ENCODE data around the gene PFKP. TPM values are rescaled to one million over a fixed set of nuclear protein-coding genes. Genes with fewer than 3 reads are reported as not detected.

Gene PFKP
- total RNA-seq (100 to 1,000 TPM in 1 of 2 donors, 10 to 100 TPM in 1; 76.9 to 106 TPM), total RNA-seq (114 to 177 reads per million in 2 donors)

GRCh38 chr10:3067118-3067858 lies at the start of gene PFKP:
TSS of gene PFKP (plus strand) at chr10:3067548. CDS start at chr10:3067596, 48 bp downstream.
- ATAC-seq (peak; percentile 74), DNase-seq (peak; percentile 41 to 64 (median 62))
- peaks cover 2% of the 10 kb centered on the region for H3K36me3 Mint-ChIP-seq (ENCODE audit: low read depth)
- peak within 1 kb of the TSS; percentile 68 for H3K27ac Mint-ChIP-seq
- no peaks in the 10 kb centered on the region for H3K9me3 ChIP-seq (ENCODE audit: control insufficient read depth, low read length, poor library complexity, severe bottlenecking)
- H3K4me1 Mint-ChIP-seq, result peaks cover 25% of the 10 kb centered on the region
- H3K4me3 Mint-ChIP-seq, result peak within 1 kb of the TSS; percentile 97
- H3K27me3 Mint-ChIP-seq, result no peaks in the 10 kb centered on the region

- Mint-ChIP-seq H3K36me3 (ENCODE audit: low read depth) (peaks cover 2% of the 10 kb centered on the region), H3K27ac (no peak overlapping the region), H3K27me3 (peaks cover 65% of the 10 kb centered on the region), H3K4me3 (no peak overlapping the region), H3K4me1 (no peaks in the 10 kb centered on the region)
- no peak for DNase-seq
- no peaks in the 10 kb centered on the region for H3K9me3 ChIP-seq (ENCODE audit: control insufficient read depth, low read length, poor library complexity, severe bottlenecking)
- no peak for ATAC-seq
Observed at GRCh38 chr10:3018247-3018646, 49.1 kb upstream of the PFKP start.

GRCh38 chr10:3020311-3020710 lies 47.0 kb upstream of the PFKP start:
- Mint-ChIP-seq H3K4me1 (no peaks in the 10 kb centered on the region), H3K4me3 (no peak overlapping the region), H3K27ac (no peak overlapping the region), H3K27me3 (peaks cover 53% of the 10 kb centered on the region), H3K36me3 (ENCODE audit: low read depth) (peaks cover under 1% of the 10 kb centered on the region)
- no peaks in the 10 kb centered on the region for H3K9me3 ChIP-seq (ENCODE audit: control insufficient read depth, low read length, poor library complexity, severe bottlenecking)
- ATAC-seq (no peak), DNase-seq (no peak)

- H3K27ac Mint-ChIP-seq, result no peak overlapping the region
- H3K9me3 ChIP-seq (ENCODE audit: control insufficient read depth, low read length, poor library complexity, severe bottlenecking), result no peaks in the 10 kb centered on the region
- H3K4me3 Mint-ChIP-seq, result no peak overlapping the region
- peaks cover 52% of the 10 kb centered on the region for H3K27me3 Mint-ChIP-seq
- H3K36me3 Mint-ChIP-seq (ENCODE audit: low read depth), result no peaks in the 10 kb centered on the region
- ATAC-seq (no peak), DNase-seq (no peak)
- H3K4me1 Mint-ChIP-seq, result no peaks in the 10 kb centered on the region
Observed at GRCh38 chr10:3020881-3021280, 46.5 kb upstream of the PFKP start.

GRCh38 chr10:3022027-3022426 lies 45.3 kb upstream of the PFKP start:
- peaks cover 3% of the 10 kb centered on the region for H3K4me1 Mint-ChIP-seq
- H3K9me3 ChIP-seq (ENCODE audit: control insufficient read depth, low read length, poor library complexity, severe bottlenecking), result no peaks in the 10 kb centered on the region
- H3K36me3 Mint-ChIP-seq (ENCODE audit: low read depth), result peaks cover under 1% of the 10 kb centered on the region
- H3K27me3 Mint-ChIP-seq, result peaks cover 54% of the 10 kb centered on the region
- H3K4me3 Mint-ChIP-seq, result no peak overlapping the region
- no peak for ATAC-seq
- no peak overlapping the region for H3K27ac Mint-ChIP-seq
- no peak for DNase-seq

GRCh38 chr10:3023892-3024291 lies 43.5 kb upstream of the PFKP start:
- Mint-ChIP-seq H3K4me1 (peaks cover 3% of the 10 kb centered on the region), H3K4me3 (no peak overlapping the region), H3K27ac (no peak overlapping the region), H3K36me3 (ENCODE audit: low read depth) (peaks cover 3% of the 10 kb centered on the region), H3K27me3 (peaks cover 64% of the 10 kb centered on the region)
- no peaks in the 10 kb centered on the region for H3K9me3 ChIP-seq (ENCODE audit: control insufficient read depth, low read length, poor library complexity, severe bottlenecking)
- ATAC-seq (no peak), DNase-seq (no peak)

GRCh38 chr10:3025026-3025683 lies 42.2 kb upstream of the PFKP start:
- DNase-seq (no peak), ATAC-seq (no peak)
- Mint-ChIP-seq H3K4me3 (no peak overlapping the region), H3K36me3 (ENCODE audit: low read depth) (peaks cover 3% of the 10 kb centered on the region), H3K27ac (no peak overlapping the region), H3K4me1 (peaks cover 6% of the 10 kb centered on the region), H3K27me3 (peaks cover 68% of the 10 kb centered on the region)
- H3K9me3 ChIP-seq (ENCODE audit: control insufficient read depth, low read length, poor library complexity, severe bottlenecking), result no peaks in the 10 kb centered on the region

- H3K9me3 ChIP-seq (ENCODE audit: control insufficient read depth, low read length, poor library complexity, severe bottlenecking), result no peaks in the 10 kb centered on the region
- Mint-ChIP-seq H3K27me3 (peaks cover 63% of the 10 kb centered on the region), H3K27ac (no peak overlapping the region), H3K4me1 (peaks cover 6% of the 10 kb centered on the region), H3K36me3 (ENCODE audit: low read depth) (peaks cover 3% of the 10 kb centered on the region), H3K4me3 (no peak overlapping the region)
- no peak for DNase-seq
- no peak for ATAC-seq
Observed at GRCh38 chr10:3027866-3028265, 39.5 kb upstream of the PFKP start.

- DNase-seq (no peak), ATAC-seq (no peak)
- Mint-ChIP-seq H3K4me1 (peaks cover 6% of the 10 kb centered on the region), H3K27ac (no peak overlapping the region), H3K36me3 (ENCODE audit: low read depth) (peaks cover 3% of the 10 kb centered on the region), H3K27me3 (peaks cover 66% of the 10 kb centered on the region), H3K4me3 (no peak overlapping the region)
- H3K9me3 ChIP-seq (ENCODE audit: control insufficient read depth, low read length, poor library complexity, severe bottlenecking), result no peaks in the 10 kb centered on the region
Observed at GRCh38 chr10:3028441-3028840, 38.9 kb upstream of the PFKP start.

- no peak overlapping the region for H3K27ac Mint-ChIP-seq
Observed at GRCh38 chr10:3030765-3031164, 36.6 kb upstream of the PFKP start.

GRCh38 chr10:3031490-3031889 lies 35.9 kb upstream of the PFKP start:
- DNase-seq (no peak), ATAC-seq (no peak)
- no peaks in the 10 kb centered on the region for H3K9me3 ChIP-seq (ENCODE audit: control insufficient read depth, low read length, poor library complexity, severe bottlenecking)
- peaks cover 80% of the 10 kb centered on the region for H3K27me3 Mint-ChIP-seq
- no peak overlapping the region for H3K27ac Mint-ChIP-seq
- peaks cover 6% of the 10 kb centered on the region for H3K4me1 Mint-ChIP-seq
- no peak overlapping the region for H3K4me3 Mint-ChIP-seq
- H3K36me3 Mint-ChIP-seq (ENCODE audit: low read depth), result peaks cover 3% of the 10 kb centered on the region

More at GRCh38 chr10:3030765-3031164, 36.6 kb upstream of the PFKP start:
- H3K27me3 Mint-ChIP-seq, result peaks cover 77% of the 10 kb centered on the region
- H3K4me1 Mint-ChIP-seq, result peaks cover 6% of the 10 kb centered on the region
- DNase-seq (no peak), ATAC-seq (no peak)
- H3K9me3 ChIP-seq (ENCODE audit: control insufficient read depth, low read length, poor library complexity, severe bottlenecking), result no peaks in the 10 kb centered on the region
- no peak overlapping the region for H3K4me3 Mint-ChIP-seq
- peaks cover 3% of the 10 kb centered on the region for H3K36me3 Mint-ChIP-seq (ENCODE audit: low read depth)

- H3K27me3 Mint-ChIP-seq, result peaks cover 67% of the 10 kb centered on the region
- ATAC-seq, result no peak
Observed at GRCh38 chr10:3033925-3034324, 33.4 kb upstream of the PFKP start.

GRCh38 chr10:3034616-3035015 lies 32.7 kb upstream of the PFKP start:
- H3K27ac Mint-ChIP-seq, result no peak overlapping the region
- H3K4me3 Mint-ChIP-seq, result no peak overlapping the region
- peaks cover 2% of the 10 kb centered on the region for H3K36me3 Mint-ChIP-seq (ENCODE audit: low read depth)
- no peaks in the 10 kb centered on the region for H3K9me3 ChIP-seq (ENCODE audit: control insufficient read depth, low read length, poor library complexity, severe bottlenecking)
- peaks cover 6% of the 10 kb centered on the region for H3K4me1 Mint-ChIP-seq
- H3K27me3 Mint-ChIP-seq, result peaks cover 60% of the 10 kb centered on the region
- ATAC-seq (no peak), DNase-seq (no peak)

More at GRCh38 chr10:3033925-3034324, 33.4 kb upstream of the PFKP start:
- Mint-ChIP-seq H3K27ac (no peak overlapping the region), H3K4me1 (peaks cover 6% of the 10 kb centered on the region), H3K4me3 (no peak overlapping the region), H3K36me3 (ENCODE audit: low read depth) (peaks cover 2% of the 10 kb centered on the region)
- no peak for DNase-seq
- no peaks in the 10 kb centered on the region for H3K9me3 ChIP-seq (ENCODE audit: control insufficient read depth, low read length, poor library complexity, severe bottlenecking)
